Ovary (tissue), 9 donors: ENCODE data around the gene GLIPR1. TPM values are rescaled to one million over a fixed set of nuclear protein-coding genes. Genes with fewer than 3 reads are reported as not detected.

Experiments used
- DNase-seq, 5 donors: peaks; one replicate each; pipeline ENCODE4 v3.0.0-alpha.2; 2019 to 2020
- H3K27ac ChIP-seq, 2 donors: fragments of 200-600 bp; one replicate each; pipeline versions ENCODE4 v1.5.1 to v1.8.0; 2019 to 2022
- H3K27me3 ChIP-seq: fragments of 200-600 bp; one replicate; pipeline ENCODE4 v1.8.0; 2022
- H3K36me3 ChIP-seq: fragments of 200-600 bp; sonication (generic); one replicate; pipeline ENCODE4 v1.5.1; 2019
- H3K4me1 ChIP-seq: one replicate; pipeline ENCODE4 v1.8.1; 2013; ENCODE audit warnings: mild to moderate bottlenecking, moderate library complexity; ENCODE audit not compliant: insufficient read depth
- H3K4me3 ChIP-seq: fragments of 200-600 bp; sonication (generic); one replicate; pipeline ENCODE4 v1.5.1; 2017
- H3K9me3 ChIP-seq, 2 donors: fragments of 200-600 bp in 1 of 2; sonication (generic) in 1 of 2; one replicate each; pipeline versions ENCODE4 v1.5.1 to v1.8.1; 2013 to 2019; ENCODE audit warnings: mild to moderate bottlenecking in 1 of 2, moderate library complexity in 1 of 2
- CTCF ChIP-seq, 3 donors: fragments of 450-650 bp in 2 of 3; fragments of 200-600 bp in 1 of 3; IDR thresholded peaks; one replicate each; pipeline versions ENCODE4 v1.5.1 to v1.8.0; 2016 to 2022; ENCODE audit warnings: antibody characterized with exemption in 3 of 3, mild to moderate bottlenecking in 1 of 3
- EP300 ChIP-seq: sonication (generic); formaldehyde crosslinking; IDR thresholded peaks from one replicate; pipeline ENCODE4 v1.6.1; 2017; ENCODE audit warnings: antibody characterized with exemption
- POLR2A ChIP-seq: fragments of 450-650 bp; IDR thresholded peaks from one replicate; pipeline ENCODE4 v1.6.1; 2017; ENCODE audit warnings: antibody characterized with exemption, mild to moderate bottlenecking, moderate library complexity
- WGBS, 3 donors: extraction: QIAGEN DNeasy Blood & Tissue Kit in 1 of 3; methylation state at CpG; one replicate each; pipeline versions ENCODE4 v1.1.5 to v1.1.7; 2013 to 2017; 5-methylcytosine and 5-hydroxymethylcytosine counted together
- intact Hi-C, 4 donors: fragments of 100-400 bp; cut with DNase I; formaldehyde crosslinking; loops; one replicate each; pipeline versions ENCODE4 v1.11.0 to v1.15.1; 2022 to 2023
- polyA plus RNA-seq, 2 donors: library from polyadenylated mRNA; stranded (reverse); fragments of 200-250 nt in 1 of 2; fragments of 350-450 nt in 1 of 2; fragmentation: Illumina TruSeq in 1 of 2; extraction: RNeasy Lipid Tissue Mini Kit (QIAGEN cat#74804) in 1 of 2; gene quantifications; one replicate each; pipeline ENCODE4 v1.2.3, GENCODE V29; 2013 to 2014
- total RNA-seq, 7 donors: library from RNA; depleted of rRNA in 2 of 7; stranded (reverse); fragments of >200 nt in 2 of 7; fragmentation: NEBNext Ultra II Directional in 3 of 7; extraction: Animal tissue kit (Norgen Biotek cat#: 25700) in 3 of 7; gene quantifications; one replicate each; pipeline versions ENCODE4 v1.1.0 to v1.2.4, GENCODE V29; 2016 to 2023
- donor health status: DM: no; HTN: no; CAD: no; lungs with moderate emphysema.
- donor health status: DM: no; HTN: no; CAD: no.
- donor health status: Bipolar disorder and iron deficiency.
- donor health status: DM: yes; HTN: yes; CAD: no.
- donor health status: DM: no; HTN: no; CAD: no.
- donor health status: DM: yes; HTN: yes; CAD: no.

The GLIPR1 gene
- total and polyA plus RNA-seq, 9 donors: 8.5 to 122 (median 27.9) TPM

- intact Hi-C loops: no loop called here
- no peaks in the 10 kb centered on the region for H3K9me3 ChIP-seq
- TF ChIP-seq EP300: no peak
- no peak for TF ChIP-seq POLR2A
- no peak for TF ChIP-seq CTCF (IDR thresholded peaks at IDR 0.05)
- DNase-seq: no peak
- H3K27me3 ChIP-seq: no peaks in the 10 kb centered on the region
- no peaks in the 10 kb centered on the region for H3K4me1 ChIP-seq
- no peak overlapping the region for H3K4me3 ChIP-seq
- H3K36me3 ChIP-seq: no peaks in the 10 kb centered on the region
- WGBS, 3 donors: 86 to 87% (median 86%) methylated on average over 3 of the region's 3 CpGs
- no peak overlapping the region for H3K27ac ChIP-seq
These were observed 23.3 kb downstream of the GLIPR1 start for GRCh38 chr12:75503866-75504265.

- TF ChIP-seq CTCF (IDR thresholded peaks at IDR 0.05) (no peak), POLR2A (no peak), EP300 (no peak)
- DNase-seq: no peak
- Histone ChIP-seq H3K36me3 (no peaks in the 10 kb centered on the region), H3K27ac (no peak overlapping the region), H3K4me3 (no peak overlapping the region), H3K4me1 (peaks cover 1% of the 10 kb centered on the region), H3K9me3 (no peaks in the 10 kb centered on the region), H3K27me3 (no peaks in the 10 kb centered on the region)
- 56 to 61% (median 59%) methylated on average over 2 of the region's 2 CpGs for WGBS, 3 donors
- intact Hi-C loops: no loop called here
These were observed 25.3 kb downstream of the GLIPR1 start for GRCh38 chr12:75505706-75506312.

- Histone ChIP-seq H3K27ac (no peak overlapping the region), H3K4me3 (no peak overlapping the region), H3K36me3 (no peaks in the 10 kb centered on the region), H3K4me1 (peaks cover 1% of the 10 kb centered on the region), H3K9me3 (no peaks in the 10 kb centered on the region), H3K27me3 (no peaks in the 10 kb centered on the region)
- intact Hi-C loops: no loop called here
- 76 to 84% (median 76%) methylated on average over 2 of the region's 2 CpGs for WGBS, 3 donors
- TF ChIP-seq POLR2A (no peak), EP300 (no peak)
- no peak for DNase-seq
These were observed 26.5 kb downstream of the GLIPR1 start for GRCh38 chr12:75507086-75507485.

- Histone ChIP-seq H3K36me3 (no peaks in the 10 kb centered on the region), H3K27ac (no peak overlapping the region), H3K4me1 (peaks cover 1% of the 10 kb centered on the region), H3K9me3 (no peaks in the 10 kb centered on the region), H3K4me3 (no peak overlapping the region), H3K27me3 (no peaks in the 10 kb centered on the region)
- WGBS, 3 donors: 52 to 68% (median 66%) methylated on average over 2 of the region's 2 CpGs
- TF ChIP-seq POLR2A (no peak), EP300 (no peak), CTCF (IDR thresholded peaks at IDR 0.05) (no peak)
- intact Hi-C loops: no loop called here
- DNase-seq: no peak
These were observed 27.6 kb downstream of the GLIPR1 start for GRCh38 chr12:75508159-75508558.

- intact Hi-C loops: loop anchor here in 1 of 4 donors (5.0 kb wide), 1 partner anchor 523 kb away; the partner anchor contains the start of gene PHLDA1
- WGBS, 3 donors: 61 to 85% (median 70%) methylated on average over 4 of the region's 4 CpGs
- H3K4me3 ChIP-seq: no peak overlapping the region
- no peak for TF ChIP-seq EP300
- no peak for TF ChIP-seq CTCF (IDR thresholded peaks at IDR 0.05)
- no peak for TF ChIP-seq POLR2A
- no peak overlapping the region for H3K27ac ChIP-seq
- peaks cover 1% of the 10 kb centered on the region for H3K4me1 ChIP-seq
- H3K9me3 ChIP-seq: no peaks in the 10 kb centered on the region
- H3K36me3 ChIP-seq: no peaks in the 10 kb centered on the region
- no peaks in the 10 kb centered on the region for H3K27me3 ChIP-seq
- DNase-seq: no peak
These were observed 29.1 kb downstream of the GLIPR1 start for GRCh38 chr12:75509621-75510020.
